Pancreas (tissue), 10 donors: ENCODE results near the gene AQP12B. TPM values are rescaled to one million over a fixed set of nuclear protein-coding genes. Genes with fewer than 3 reads are reported as not detected.

Experiments
- ATAC-seq, 4 donors: fragments of 200-7000 bp; cut with Tn5 transposase; one replicate each; pipeline versions ENCODE4 v1.8.0 to v1.9.1; 2020; ENCODE audit warnings: mild to moderate bottlenecking in 4 of 4, moderate library complexity in 4 of 4
- DNase-seq, 6 donors: peaks; one replicate each; pipeline ENCODE4 v3.0.0-alpha.2; 2020
- FAIRE-seq: peaks from 2 replicates; lab custom pipeline; 2012; peaks lifted over from hg19 to GRCh38; lab: Jason Lieb, UNC
- H3K27ac ChIP-seq, 4 donors: fragments of 200-600 bp; sonication (generic); 1 replicate in 3 of 4; 2 replicates in 1 of 4; pipeline versions ENCODE4 v1.5.0 to v1.8.0; 2020
- H3K27me3 ChIP-seq, 4 donors: fragments of 200-600 bp; one replicate each; pipeline ENCODE4 v1.8.0; 2021
- H3K36me3 ChIP-seq, 3 donors: fragments of 200-600 bp; sonication (generic) in 1 of 3; one replicate each; pipeline versions ENCODE4 v1.5.0 to v1.8.0; 2020 to 2021
- H3K4me1 ChIP-seq, 3 donors: fragments of 200-600 bp; one replicate each; pipeline ENCODE4 v1.8.0; 2021
- H3K4me3 ChIP-seq, 4 donors: fragments of 200-600 bp; sonication (generic) in 2 of 4; one replicate each; pipeline versions ENCODE4 v1.5.0 to v1.8.0; 2020 to 2021
- H3K9me3 ChIP-seq, 4 donors: fragments of 200-600 bp; one replicate each; pipeline ENCODE4 v1.8.0; 2021
- CTCF ChIP-seq, 4 donors: fragments of 200-600 bp; sonication (generic) in 3 of 4; IDR thresholded peaks; one replicate each; pipeline versions ENCODE4 v1.5.0 to v1.8.0; 2021; ENCODE audit warnings: antibody characterized with exemption in 4 of 4
- WGBS, 2 donors: extraction: QIAGEN DNeasy Blood & Tissue Kit; methylation state at CpG; one replicate each; pipeline ENCODE4 v1.1.7; 2013; 5-methylcytosine and 5-hydroxymethylcytosine counted together
- intact Hi-C, 3 donors: fragments of 100-400 bp; cut with DNase I; formaldehyde crosslinking; loops; one replicate each; pipeline versions ENCODE4 v1.11.1 to v1.14.2; 2022
- polyA plus RNA-seq, 2 donors: library from polyadenylated mRNA; stranded (reverse); fragments of 200-250 nt; gene quantifications; one replicate each; pipeline ENCODE4 v1.2.3, GENCODE V29; 2013
- total RNA-seq, 6 donors: library from RNA; stranded (reverse); fragmentation: NEBNext Ultra II Directional in 4 of 6; extraction: Animal tissue kit (Norgen Biotek cat#: 25700) in 4 of 6; gene quantifications; one replicate each; pipeline versions ENCODE4 v1.2.1 to v1.2.4, GENCODE V29; 2021 to 2023
- donor health status: healthy with polysubstance abuse.
- donor health status: DM: no; HTN: no; CAD: no; lungs with moderate emphysema.
- donor health status: DM: no; HTN: no; CAD: no.
- donor health status: control.
- donor health status: control.
- donor health status: Bipolar disorder and iron deficiency.
- donor health status: DM: yes; HTN: yes; CAD: no.
- donor health status: DM: no; HTN: no; CAD: no.
- donor health status: DM: no; HTN: no; CAD: no.
- donor health status: DM: yes; HTN: yes; CAD: no.

The AQP12B gene
- total and polyA plus RNA-seq, 8 donors: 54.2 to 240 (median 154) TPM

DNA sequence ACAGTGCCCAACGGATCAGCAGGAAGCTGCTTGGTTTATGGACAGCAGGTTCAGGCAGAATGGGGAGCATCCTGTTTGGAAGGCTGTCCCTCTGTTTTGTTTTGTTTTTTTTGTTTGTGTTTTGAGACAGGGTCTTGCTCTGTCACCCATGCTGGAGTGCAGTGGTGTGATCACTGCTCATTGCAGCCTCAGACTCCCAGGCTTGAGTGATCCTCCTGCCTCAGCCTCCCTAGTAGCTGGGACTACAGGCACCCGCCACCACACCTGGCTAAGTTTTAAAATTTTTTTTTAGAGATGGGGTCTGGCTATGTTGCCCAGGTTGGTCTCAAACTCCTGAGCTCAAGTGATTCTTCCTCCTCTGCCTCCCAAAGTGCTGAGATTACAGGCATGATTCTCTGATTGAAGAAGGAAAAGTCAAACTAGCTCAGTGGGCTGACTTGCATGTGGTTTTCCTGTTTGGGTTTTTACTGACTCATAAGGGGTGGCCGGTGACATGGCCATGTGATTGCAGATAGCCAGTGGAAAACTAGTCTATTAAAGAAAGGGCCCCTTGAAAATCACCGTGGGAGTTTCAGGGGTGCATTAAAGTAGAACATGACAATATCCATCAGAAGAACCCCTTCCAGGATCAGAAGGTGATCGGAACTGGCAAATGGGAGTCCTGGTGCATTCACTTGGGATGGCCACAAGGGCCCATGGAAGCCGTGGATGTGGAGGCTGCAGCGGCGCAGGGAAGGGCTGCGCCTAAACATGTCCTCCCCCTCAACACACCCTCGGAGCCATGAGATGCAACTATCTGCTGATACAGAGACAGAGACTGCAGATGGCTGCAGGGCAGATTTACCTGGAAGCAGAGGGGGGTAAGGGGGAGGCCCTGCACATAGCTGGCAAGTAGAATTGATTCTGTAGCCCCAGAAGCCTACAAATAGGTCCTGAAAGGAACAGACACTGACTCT is 26.5 kb downstream of the AQP12B start:
- Histone ChIP-seq H3K27me3 (no peaks in the 10 kb centered on the region), H3K36me3 (no peaks in the 10 kb centered on the region), H3K27ac (no peak overlapping the region), H3K4me3 (no peak overlapping the region), H3K9me3 (no peaks in the 10 kb centered on the region), H3K4me1 (no peaks in the 10 kb centered on the region)
- no peak for DNase-seq
- FAIRE-seq: no peak
- TF ChIP-seq CTCF (IDR thresholded peaks at IDR 0.05): no peak
- WGBS, 2 donors: 72 to 80% methylated on average over 10 of the region's 10 CpGs
- ATAC-seq: peak in 1 of 4 donors; percentile 52
- intact Hi-C loops: no loop called here

- no peak for DNase-seq
- Histone ChIP-seq H3K4me3 (no peak overlapping the region), H3K27ac (no peak overlapping the region), H3K27me3 (no peaks in the 10 kb centered on the region), H3K9me3 (no peaks in the 10 kb centered on the region), H3K4me1 (no peaks in the 10 kb centered on the region), H3K36me3 (no peaks in the 10 kb centered on the region)
- TF ChIP-seq CTCF (IDR thresholded peaks at IDR 0.05): no peak
- 43 to 45% methylated on average over 3 of the region's 3 CpGs for WGBS, 2 donors
- intact Hi-C loops: no loop called here
- no peak for FAIRE-seq
- no peak for ATAC-seq
Measured at GRCh38 chr2:240651185-240651584, 31.5 kb downstream of the AQP12B start.

- FAIRE-seq: no peak
- Histone ChIP-seq H3K36me3 (no peaks in the 10 kb centered on the region), H3K9me3 (no peaks in the 10 kb centered on the region), H3K27ac (no peak overlapping the region), H3K27me3 (no peaks in the 10 kb centered on the region), H3K4me1 (no peaks in the 10 kb centered on the region), H3K4me3 (no peak overlapping the region)
- TF ChIP-seq CTCF (IDR thresholded peaks at IDR 0.05): no peak
- 75 to 82% methylated on average over 13 of the region's 13 CpGs for WGBS, 2 donors
- no peak for ATAC-seq
- intact Hi-C loops: no loop called here
- DNase-seq: no peak
Measured at GRCh38 chr2:240650254-240650965, 32.3 kb downstream of the AQP12B start.

DNA sequence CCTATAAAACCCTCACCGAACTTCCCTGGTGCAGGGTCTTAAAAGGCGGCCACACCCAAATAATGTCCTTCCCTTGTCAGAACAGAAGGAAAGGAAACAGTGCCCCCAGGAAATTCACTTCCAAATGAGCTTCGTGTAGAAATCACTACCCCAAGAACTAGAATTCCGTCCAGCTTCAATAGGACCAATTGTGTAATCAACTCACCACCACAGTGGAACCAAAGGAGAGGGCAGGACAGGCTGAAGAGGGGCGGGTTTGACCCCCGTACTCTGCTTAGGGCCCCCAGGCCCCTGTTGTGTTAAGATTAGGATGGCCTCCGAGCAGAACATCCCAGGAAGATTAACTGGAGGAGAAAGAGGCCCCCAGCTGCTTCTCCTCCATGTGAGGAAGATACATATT is 33.4 kb downstream of the AQP12B start:
- WGBS, 2 donors: 50 to 64% methylated on average over 7 of the region's 7 CpGs
- DNase-seq (no peak), FAIRE-seq (no peak), ATAC-seq (no peak)
- Histone ChIP-seq H3K9me3 (no peaks in the 10 kb centered on the region), H3K27me3 (no peaks in the 10 kb centered on the region), H3K4me3 (no peak overlapping the region), H3K36me3 (no peaks in the 10 kb centered on the region), H3K4me1 (no peaks in the 10 kb centered on the region), H3K27ac (no peak overlapping the region)
- no peak for TF ChIP-seq CTCF (IDR thresholded peaks at IDR 0.05)
- intact Hi-C loops: loop anchor here in 1 of 3 donors (10.0 kb wide), 1 partner anchor 55 kb away; no protein-coding TSS in a partner anchor
